KG1 (cell line): ENCODE data around the gene TMEM63B.
"Not testable (repeated sequence)": the region's sequence is repeated elsewhere in the genome, so short reads cannot be mapped to it uniquely, and the experiment has no call there.

ENCODE experiments used
- DNase-seq: peaks from one replicate; lab custom pipeline; 2025; lab: John Stamatoyannopoulos, UW

TMEM63B gene

DNA sequence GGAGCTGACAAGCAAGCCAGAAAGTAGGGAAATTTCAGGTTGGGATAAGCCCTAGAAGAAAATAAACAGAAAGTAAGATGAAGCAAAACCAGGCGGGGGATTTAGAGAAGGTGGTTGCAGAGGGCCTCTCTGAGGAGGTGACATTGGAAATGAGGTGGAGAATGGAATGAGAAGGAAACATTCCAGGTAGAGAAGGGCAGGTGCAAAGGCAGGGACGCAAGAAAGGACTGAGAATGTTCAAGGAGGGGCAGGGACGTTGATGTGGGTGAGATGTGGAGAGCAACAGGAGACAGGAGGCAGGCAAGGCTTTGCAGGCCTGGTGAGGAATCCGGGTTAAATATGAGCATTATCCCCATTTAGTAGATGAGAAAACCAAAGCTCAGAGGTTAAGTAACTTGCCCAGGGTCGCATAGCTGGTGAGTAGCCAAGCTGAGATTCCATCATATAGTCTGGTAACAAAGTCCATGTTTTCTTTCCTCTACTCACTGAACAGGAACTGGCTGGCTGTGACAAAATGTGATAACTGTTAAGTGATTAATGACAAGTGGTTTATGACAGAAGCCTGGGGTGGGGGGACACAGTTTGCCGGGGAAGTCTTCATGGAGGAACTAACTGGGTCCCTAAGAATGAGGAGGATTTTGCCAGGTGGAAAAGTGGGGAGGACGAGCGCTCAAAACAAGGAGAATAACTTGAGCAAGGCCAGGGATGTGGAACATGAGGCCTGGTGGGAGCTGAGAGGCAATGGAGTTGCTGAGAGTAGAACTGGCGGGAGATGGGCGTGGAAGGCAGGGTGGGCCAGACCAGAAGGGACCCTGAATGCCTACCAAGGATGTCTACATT lies 32.7 kb upstream of the TMEM63B start:
- no peak for DNase-seq

DNA sequence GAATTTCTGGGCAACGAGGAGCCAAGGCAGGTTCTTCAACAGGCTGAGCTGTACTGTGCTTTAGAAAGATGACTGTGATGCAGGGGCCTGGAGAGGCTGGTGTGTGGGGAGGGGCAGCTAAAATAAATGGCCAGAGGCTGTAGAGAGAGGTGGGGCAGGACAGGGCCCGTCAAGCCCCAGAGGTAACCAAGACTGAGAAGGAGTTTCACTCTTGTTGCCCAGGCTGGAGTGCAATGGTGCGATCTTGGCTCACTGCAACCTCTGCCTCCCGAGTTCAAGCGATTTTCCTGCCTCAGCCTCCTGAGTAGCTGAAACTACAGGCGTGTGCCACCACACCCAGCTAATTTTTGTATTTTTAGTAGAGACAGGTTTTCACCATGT lies 32.1 kb upstream of the TMEM63B start:
- DNase-seq = not testable (repeated sequence)

DNA sequence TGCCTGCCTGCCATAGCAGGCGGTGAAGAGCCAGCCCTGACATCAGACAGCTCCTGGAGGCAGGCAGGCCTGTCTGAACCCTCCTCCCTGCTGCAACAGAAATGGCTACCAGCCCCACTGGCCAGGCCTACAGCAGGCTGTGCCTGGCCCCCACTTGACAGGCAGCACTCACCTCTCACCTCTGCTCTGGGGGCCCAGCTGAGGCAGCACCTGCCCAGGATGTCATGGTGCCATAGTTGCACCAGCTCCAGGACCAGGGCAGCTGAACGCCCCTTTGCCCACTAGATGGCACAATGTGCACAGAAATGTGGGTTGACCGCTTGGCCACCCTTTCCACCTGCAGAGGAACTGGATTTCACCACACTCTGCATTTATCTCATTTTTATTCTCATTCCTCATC lies 30.7 kb upstream of the TMEM63B start:
- peak; percentile 49 for DNase-seq

DNA sequence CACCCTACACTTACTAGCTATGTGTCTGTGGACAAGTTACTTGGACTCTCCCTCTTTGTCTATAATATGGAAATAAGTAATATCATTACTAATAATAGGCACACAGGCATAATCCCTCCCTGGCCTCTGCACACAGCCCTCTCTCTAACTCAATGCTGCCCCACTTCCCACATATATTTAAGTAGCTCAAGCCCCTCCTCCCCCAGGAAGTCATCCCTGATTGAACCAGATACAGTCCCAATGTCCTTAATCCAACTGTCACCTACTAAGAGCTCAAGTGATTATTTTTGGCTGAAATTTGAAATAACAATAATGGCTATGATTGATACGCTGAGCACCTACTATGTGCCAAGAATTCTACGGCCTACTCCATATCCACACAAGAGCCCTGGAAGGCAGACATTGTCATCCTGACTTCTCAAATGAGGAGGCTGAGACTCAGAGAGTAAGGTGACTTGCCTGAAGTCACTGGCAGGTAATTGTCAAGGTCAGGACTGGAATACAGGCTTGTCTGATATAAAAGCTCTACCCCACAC lies 29.5 kb upstream of the TMEM63B start:
- DNase-seq = no peak

DNA sequence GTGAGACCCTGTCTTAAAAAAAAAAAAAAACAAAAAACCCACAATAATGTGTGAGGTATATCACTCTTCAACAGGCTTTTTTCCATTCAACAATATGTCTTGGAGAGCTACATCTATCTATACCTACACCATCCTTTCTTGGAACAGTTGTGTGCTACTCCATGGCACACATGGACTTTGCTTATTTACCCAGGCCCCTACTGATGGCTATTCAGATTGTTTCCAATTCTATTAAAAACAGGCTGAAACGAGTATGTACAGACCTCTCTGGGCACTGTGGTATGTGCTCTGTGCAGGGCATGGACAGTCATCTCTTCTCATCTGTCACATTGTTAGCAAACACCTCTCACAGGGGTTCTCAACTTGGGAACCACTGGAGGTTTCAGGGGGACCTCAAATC lies 28.2 kb upstream of the TMEM63B start:
- no peak for DNase-seq

DNA sequence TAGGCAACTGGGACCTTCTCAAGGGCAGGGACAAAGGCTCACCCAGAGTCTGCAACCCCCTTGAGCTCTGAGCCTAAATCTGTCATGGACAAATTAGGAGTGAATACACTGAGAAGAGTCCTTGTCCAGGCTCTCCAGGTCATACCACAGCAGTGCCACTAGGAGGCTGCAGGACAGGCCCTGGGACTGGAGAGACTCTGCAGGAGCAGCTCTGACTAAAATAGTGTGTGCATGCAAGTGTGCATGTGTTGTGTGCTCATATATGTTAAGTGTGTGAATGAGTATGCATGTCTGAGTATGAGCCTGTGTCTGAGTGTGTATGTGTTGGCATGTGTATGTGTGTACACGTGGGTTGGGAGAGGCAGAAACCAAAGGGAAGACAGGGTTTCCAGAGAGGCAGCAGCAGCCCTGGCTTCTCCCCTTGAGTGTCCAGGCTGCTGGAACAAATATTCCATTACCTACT lies 27.2 kb upstream of the TMEM63B start:
- DNase-seq = no peak

DNA sequence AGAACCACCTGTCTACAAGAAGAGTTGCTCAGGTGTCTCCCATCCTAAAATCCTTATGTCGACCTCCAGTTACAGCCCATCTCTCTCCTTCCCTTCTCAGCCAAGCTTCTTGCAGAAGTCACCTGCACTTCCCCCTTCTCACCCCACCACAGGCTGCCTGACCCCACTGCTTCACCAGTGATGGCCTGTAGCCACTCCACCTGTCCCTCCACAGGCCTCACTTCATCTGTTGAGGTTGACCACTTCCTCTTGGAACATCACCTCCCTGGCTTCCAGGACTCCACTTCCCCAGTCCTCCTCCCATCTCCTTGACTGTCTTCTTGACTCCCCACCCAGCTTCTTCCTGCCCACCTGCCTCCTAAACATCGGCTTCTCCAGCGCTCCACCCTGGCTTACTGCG lies 25.5 kb upstream of the TMEM63B start:
- no peak for DNase-seq

DNA sequence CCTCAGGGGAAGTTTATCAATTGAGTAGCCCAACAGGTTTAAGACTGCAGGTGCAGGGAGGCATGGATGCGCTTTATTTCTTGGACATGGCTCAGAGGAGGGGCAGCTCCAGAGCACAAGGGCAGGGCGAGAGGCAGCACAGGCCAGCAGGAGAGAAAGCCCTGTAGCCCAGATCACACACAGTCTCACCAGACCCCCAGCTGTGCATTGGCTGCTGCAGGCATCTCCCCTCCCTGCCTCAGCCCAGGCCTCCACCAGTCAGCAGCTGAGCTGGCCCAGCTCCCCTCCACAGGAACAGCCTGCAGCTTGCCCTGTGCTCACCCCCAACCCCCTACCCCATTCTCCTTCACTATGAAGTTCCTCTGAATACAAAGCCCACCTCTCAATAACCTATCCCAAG lies 24.8 kb upstream of the TMEM63B start:
- DNase-seq = no peak

DNA sequence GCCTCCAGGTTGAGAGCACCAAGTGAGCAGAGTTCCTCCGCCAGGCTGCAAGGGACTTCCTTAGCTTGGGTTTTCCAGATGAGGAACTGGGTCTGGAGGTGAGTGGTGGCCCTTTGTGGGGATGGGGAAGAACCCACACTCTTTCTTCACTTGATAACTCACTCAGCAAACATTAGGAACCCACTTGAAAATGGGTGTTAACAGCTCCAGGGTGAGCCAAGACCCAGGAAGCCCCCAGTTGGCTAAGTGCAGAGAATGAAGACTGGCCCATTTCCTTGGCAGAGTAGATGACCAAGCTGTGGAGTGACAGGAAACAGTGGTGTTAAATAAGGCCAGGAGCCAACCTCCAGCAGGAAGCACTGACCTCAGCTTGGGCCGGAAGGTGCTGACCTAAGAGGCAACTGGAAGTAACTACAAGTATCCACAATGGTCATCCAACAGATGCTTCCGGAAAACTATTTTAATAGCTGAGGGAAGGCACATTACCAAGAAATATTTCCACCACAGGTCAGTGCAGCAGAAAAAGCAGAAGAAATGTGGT lies 22.8 kb upstream of the TMEM63B start:
- DNase-seq = no peak

DNA sequence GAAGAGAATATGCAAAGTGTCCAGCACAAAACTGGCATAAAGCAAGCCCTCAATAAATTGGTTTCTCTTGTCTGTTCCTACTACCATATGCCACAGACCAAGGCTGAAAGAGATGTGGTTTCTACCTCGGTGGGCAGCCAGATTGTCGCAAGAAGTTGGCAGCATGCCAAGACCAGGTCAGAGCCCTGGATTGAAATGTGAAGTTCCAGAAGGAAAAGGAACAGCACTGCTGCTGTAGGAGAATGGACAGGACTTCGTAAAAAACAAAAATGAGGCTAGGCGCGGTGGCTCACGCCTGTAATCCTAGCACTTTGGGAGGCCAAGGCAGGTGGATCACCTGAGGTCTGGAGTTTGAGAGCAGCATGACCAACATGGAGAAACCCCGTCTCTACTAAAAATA lies 22.2 kb upstream of the TMEM63B start:
- DNase-seq = no peak

DNA sequence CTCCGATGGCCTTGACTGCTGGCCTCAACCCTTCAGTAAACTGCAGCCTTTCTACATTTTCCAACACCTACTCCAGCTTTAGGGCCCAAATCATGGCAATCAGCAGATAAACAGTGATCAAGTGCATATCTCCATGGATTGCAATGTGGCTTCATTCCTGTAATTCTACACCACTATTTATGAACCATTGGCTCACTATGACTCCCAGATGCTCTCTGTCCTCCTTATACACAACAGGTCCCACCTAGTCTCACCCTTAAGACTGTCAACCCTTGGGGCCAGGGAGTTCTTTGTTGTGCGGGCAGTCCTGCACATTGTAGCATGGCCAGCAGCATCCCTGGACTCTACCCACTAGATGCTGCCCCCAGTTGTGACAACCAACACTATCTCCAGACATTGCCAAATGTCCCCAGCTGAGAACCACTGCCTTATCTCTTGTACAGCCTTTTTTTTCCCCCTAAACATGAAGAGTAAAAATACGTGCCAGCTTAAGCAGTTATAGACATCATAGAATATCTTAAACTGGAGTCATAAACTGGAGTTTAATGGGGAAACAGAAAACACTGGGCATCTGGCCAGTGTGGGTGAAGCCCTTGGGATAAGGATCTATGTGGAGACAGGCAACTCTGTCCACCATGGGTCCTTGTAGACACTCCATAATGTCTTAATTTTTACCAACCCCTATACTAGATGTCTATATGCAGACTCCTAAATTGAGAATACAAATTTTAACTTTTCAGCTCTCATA lies 21.2 kb upstream of the TMEM63B start:
- no peak for DNase-seq

DNA sequence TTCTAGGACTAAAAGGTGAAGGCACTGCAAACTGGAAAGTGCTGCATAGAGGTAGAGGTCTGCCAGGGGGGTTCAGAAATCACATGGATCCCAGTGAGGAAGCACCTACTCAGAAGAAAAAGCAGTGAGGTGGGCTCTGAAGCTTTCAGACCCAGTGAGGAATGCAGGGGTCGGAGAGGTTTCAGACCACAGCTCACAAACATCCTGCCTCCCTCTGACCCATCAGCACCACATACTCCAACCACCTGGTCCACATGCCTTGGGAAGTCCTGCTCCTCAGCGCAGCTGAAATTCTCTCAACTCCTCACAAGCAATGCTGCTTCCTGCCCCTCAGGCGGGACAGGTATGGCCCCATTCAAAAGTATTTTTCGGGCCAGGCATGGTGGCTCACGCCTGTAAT lies 20.3 kb upstream of the TMEM63B start:
- DNase-seq = no peak

DNA sequence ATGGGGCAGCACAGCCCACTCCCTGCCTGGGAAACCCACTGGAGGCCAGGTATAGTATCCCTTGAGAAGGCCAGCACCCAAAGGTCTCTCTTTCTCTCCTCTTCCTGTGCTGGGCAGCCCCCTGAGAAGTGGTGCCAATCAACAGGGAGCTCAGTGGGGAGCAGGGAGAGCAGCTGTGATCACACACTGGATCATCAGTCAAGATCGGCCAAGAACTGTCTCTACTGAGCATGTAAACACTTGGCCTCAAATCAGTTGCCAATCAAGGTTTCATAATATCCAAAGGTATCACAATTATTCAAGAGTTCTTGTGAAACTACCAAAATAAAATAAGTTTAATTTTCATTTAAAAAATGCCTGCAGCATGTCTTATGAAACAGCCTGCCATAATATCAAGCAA lies 18.9 kb upstream of the TMEM63B start:
- DNase-seq = no peak

DNA sequence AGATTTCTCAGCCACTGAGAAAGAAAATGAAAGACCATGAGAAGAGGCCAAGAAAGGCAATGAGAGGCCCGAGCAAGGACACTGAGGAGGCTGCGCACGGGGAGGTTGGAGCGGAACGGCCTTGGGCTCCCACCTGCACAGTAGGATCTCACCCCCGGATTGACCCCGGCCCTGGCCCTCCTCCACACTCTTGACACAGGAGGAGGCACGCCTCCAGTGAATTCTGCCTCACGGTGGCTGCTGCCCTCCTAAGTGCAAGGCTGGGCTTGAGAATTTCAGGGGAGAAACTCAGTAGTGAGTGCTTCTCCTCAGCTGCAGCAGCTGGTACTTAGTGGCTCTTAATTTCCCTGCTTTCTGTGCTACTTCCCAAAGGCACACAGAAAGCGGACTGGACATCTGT lies 18.1 kb upstream of the TMEM63B start:
- DNase-seq = no peak

DNA sequence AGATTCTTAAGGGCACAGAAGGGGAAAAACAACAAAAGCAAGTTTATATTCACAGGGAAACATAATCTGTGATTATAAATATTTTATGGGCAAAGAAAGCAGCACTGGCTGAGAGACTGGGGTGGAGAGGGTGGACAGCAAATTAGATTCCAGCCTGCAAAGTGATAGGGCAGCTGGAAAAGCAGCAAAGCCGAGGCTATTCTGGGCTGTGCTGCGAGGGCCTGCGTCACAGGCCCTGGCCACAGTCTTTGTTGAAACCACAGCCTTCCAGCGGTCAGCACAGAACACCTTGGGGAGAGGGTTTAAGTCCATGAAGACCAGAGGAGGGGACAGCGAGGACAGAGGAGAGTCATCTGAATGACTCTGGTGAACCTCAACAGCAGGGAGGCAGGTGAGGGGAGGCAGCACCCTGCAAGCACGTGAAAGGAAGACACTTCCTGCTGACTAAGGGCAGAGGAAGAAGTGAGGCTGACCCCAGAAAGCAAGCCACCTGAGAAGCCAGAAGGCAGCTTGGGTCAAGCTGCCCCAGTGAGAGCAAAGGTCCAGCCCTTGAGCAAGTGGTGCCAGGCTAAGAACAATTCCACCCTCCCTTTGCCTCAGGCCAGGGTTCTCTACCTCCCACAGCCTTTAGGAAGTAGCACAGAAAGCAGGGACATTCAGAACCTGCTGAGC lies 17.2 kb upstream of the TMEM63B start:
- DNase-seq = no peak

DNA sequence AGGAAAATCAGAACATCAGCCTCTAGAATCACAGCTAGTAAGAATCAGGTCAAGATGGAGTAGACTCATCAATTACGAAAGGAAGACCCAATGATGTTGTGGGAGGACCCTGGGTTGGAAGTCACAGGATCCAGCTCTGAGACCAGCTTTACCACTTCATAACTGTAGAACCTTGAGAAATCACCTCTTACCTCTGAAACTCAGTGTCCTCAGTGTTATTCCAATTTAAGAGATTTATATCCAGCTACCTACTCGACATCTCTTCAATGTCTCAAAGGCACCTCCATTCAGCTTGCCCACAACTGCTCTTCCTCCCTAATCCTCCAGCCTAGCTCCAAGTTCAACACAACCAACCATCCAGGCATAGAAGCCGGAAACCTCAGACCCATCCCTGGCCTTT lies 16.4 kb upstream of the TMEM63B start:
- DNase-seq = no peak

DNA sequence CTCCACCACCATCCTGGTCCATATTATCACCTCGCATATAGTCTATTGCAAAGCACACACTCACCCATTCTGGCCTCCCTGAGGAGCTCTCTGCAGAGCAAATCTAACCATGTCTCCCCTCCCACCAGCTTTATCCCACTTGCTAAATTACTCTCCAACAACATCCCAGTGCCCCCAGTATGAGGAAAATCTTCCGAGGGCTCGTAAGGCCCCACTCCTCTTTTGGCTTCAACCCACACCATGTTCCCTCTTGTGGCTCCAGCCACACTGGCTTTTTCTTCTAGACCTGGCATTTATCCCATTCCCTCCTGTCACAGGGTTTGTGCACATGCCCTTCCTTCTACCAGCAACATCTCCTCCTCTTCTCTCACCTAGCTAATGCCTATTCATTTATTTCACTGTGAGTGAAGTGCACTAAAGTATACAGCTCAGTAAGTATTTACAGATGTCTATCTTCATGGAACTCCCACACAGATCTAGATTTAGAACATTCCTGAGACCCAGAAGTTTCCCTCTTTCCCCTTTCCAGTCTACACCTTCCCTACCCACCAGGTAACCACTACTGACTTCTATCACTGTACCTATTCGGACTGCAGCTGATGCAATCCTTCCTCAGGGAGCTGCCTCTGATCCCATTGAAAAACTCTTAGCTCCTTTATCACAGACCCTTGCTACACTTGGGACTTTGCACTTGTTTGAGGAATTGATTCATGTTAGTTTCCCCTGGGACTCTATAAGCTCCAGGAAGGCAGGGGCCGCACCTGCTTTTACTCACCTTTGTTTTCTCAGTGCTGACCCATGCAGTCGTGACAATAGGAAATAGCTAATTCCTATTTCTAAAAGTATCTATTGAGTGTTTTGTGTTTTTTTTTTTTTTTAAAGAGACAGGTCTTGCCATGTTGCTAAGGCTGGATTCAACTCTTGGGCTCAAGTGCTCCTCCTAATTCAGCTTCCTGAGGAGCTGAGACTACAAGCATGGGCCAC lies 15.6 kb upstream of the TMEM63B start:
- DNase-seq = no peak

DNA sequence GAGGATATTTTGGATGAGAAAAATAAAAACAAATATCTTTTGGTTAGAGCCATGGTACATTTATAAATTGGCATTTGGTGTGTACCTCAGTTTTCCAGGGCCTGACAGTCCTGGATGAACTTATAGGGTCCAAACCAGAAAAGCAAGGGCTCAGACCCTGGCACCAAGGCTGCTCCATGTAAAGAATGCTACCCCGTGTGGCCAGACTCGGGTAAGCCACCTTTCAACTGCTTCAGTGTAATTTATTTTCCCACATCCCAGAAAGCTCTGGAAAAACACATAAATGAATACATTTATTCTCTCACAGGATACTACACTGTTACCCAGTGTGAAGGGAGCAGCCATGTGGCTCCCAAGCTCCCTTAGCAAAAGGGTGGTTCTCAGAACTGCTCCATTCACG lies 13.9 kb upstream of the TMEM63B start:
- no peak for DNase-seq

DNA sequence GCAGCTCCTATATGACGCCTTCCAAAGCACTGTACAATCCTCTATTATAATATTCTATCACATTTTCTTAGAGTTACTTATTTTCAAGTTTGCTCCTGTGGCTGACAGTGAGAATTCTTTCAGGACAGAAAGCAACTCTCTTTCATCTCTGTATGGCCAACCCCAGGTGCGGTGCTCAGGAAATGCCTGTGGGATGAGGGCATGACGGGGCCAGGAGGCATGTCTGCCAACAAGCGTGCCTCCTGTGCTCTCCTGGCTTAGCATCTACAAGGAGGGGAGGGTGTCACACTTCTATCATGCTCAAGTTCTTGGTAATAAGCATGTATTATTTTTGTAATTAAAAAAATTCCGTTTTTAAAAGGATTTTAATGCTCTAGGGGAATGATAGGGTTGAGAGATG lies 11.5 kb upstream of the TMEM63B start:
- DNase-seq = no peak

DNA sequence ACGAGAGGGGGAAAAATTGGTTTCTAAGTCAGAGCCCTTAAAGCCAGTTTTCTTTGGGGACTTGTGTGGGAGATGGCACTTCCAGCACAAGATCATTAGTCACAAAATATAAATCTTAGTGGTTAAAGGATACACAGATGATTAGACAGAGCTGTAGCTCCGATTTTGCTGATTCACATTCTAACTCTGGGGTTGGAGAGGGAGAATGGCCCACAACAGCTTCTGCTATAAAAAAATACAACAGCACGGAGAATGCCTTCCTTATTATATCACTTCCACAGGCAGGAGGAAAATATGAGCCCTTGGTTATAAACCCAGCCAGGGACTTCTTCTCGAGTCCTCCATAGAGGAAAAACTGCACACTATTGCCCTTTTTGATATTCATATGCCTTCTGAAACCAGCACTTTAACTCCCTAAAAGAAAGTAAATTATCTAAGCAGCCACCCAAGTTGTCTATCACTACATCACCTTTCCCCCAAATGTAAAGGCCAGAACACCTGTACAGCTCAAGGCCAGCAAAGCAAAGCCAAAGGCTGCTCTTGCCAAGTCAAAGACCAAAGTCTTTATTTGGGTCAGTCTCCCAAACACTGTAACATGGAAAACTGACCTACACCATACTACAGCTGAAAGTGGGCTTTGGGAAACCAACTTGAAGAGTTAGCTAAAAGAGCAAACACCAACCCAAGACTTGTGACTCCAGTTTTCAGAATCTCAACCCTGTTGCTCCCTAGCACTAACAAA lies 10.5 kb upstream of the TMEM63B start:
- no peak for DNase-seq
